CD4-positive, alpha-beta memory T cell (primary cell): ENCODE data around the gene OR5K1. TPM values are rescaled to one million over a fixed set of nuclear protein-coding genes. Genes with fewer than 3 reads are reported as not detected.
A peak's percentile ranks its signal among the peaks of the same experiment; 100 is the strongest.

ENCODE experiments used
- CTCF ChIA-PET: fragments of 350-600 bp; sonication (Branson Sonifier 250); formaldehyde crosslinking; loops from one replicate; lab custom pipeline; 2021; ENCODE audit warnings: inconsistent platforms; ENCODE audit not compliant: partially characterized antibody; lab: Charles Lee
- POLR2A ChIA-PET: fragments of 350-600 bp; sonication (Branson Sonifier 250); formaldehyde crosslinking; loops from one replicate; lab custom pipeline; 2021; ENCODE audit not compliant: partially characterized antibody; lab: Charles Lee
- DNase-seq, 5 donors: peaks; one replicate each; pipeline versions ENCODE4 v3.0.0 to v3.0.0-alpha.2; 2020 to 2022; ENCODE audit warnings: mixed read lengths in 1 of 5
- H3K27ac ChIP-seq: one replicate; pipeline ENCODE4 v1.7.0; 2013; ENCODE audit warnings: low read depth, low read length
- H3K27me3 ChIP-seq: 2 replicates; pipeline ENCODE4 v1.7.0; 2013; ENCODE audit warnings: mild to moderate bottlenecking, low read length, moderate library complexity; ENCODE audit not compliant: insufficient read depth
- H3K36me3 ChIP-seq: 2 replicates; pipeline ENCODE4 v1.7.0; 2013; ENCODE audit warnings: mild to moderate bottlenecking, low read length, moderate library complexity; ENCODE audit not compliant: insufficient read depth
- H3K4me1 ChIP-seq: 2 replicates; pipeline ENCODE4 v1.7.0; 2013; ENCODE audit warnings: mild to moderate bottlenecking, low read length, moderate library complexity; ENCODE audit not compliant: insufficient read depth
- H3K4me3 ChIP-seq, 2 donors: one replicate each; pipeline ENCODE4 v1.7.0; 2013; ENCODE audit warnings: low read length in 2 of 2, mild to moderate bottlenecking in 1 of 2
- H3K9me3 ChIP-seq, 2 donors: one replicate each; pipeline ENCODE4 v1.7.0; 2013; ENCODE audit warnings: low read length in 2 of 2, control low read depth in 1 of 2; ENCODE audit not compliant: control insufficient read depth in 1 of 2
- H3K27ac Mint-ChIP-seq, 7 donors: one replicate each; pipeline ENCODE4 v1.8.0; 2020 to 2021; ENCODE audit warnings: mixed read lengths in 7 of 7, mild to moderate bottlenecking in 6 of 7, inconsistent platforms in 3 of 7, moderate library complexity in 3 of 7
- H3K27me3 Mint-ChIP-seq, 2 donors: one replicate each; pipeline ENCODE4 v1.8.0; 2020 to 2021; ENCODE audit warnings: mixed read lengths in 2 of 2
- H3K36me3 Mint-ChIP-seq, 2 donors: one replicate each; pipeline ENCODE4 v1.8.0; 2020 to 2021; ENCODE audit warnings: mixed read lengths in 2 of 2, inconsistent platforms in 1 of 2, mild to moderate bottlenecking in 1 of 2
- H3K4me1 Mint-ChIP-seq, 4 donors: one replicate each; pipeline ENCODE4 v1.8.0; 2020 to 2021; ENCODE audit warnings: mixed read lengths in 4 of 4, mild to moderate bottlenecking in 1 of 4
- H3K4me3 Mint-ChIP-seq, 8 donors: one replicate each; pipeline ENCODE4 v1.8.0; 2020 to 2021; ENCODE audit warnings: mixed read lengths in 8 of 8, mild to moderate bottlenecking in 7 of 8, moderate library complexity in 6 of 8, inconsistent platforms in 3 of 8
- H3K9me3 Mint-ChIP-seq, 8 donors: one replicate each; pipeline ENCODE4 v1.8.0; 2020 to 2021; ENCODE audit warnings: mixed read lengths in 8 of 8, mild to moderate bottlenecking in 5 of 8, inconsistent platforms in 3 of 8, moderate library complexity in 1 of 8
- intact Hi-C: fragments of 100-400 bp; cut with micrococcal nuclease; formaldehyde crosslinking; loops from one replicate; pipeline ENCODE4 v1.15.1; 2023
- polyA plus RNA-seq, 2 donors: library from polyadenylated mRNA; unstranded; fragments of 300-500 nt; fragmentation: Illumina TruSeq; gene quantifications; one replicate each; pipeline ENCODE4 v1.2.3, GENCODE V29; 2021
- total RNA-seq, 2 experiments: library from RNA; stranded (reverse); gene quantifications; one replicate each; pipeline ENCODE4 v1.2.3, GENCODE V29; 2021

OR5K1 gene
- total and polyA plus RNA-seq, 4 experiments from 2014 or later: not detected

DNA sequence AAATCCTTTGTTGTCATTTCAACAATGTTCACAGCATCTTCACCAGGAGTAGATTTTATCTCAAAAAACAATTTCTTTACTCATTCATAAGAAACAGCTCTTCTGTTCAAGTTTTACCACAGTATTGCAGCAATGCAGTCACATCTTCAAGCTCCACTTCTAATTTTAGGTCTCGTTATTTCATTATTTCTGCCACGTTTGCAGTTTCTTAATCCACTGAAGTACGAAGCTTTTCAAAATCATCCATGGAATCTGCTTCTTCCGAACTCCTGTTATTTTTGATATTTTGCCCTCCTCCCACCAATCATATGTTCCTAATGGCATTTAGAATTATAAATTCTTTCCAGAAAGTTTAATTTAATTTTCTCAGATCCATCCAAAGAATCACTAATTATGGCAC lies 12.6 kb upstream of the OR5K1 start:
- peaks cover 2 to 5% (median 3%) of the 10 kb centered on the region in 4 donors for H3K4me1 Mint-ChIP-seq
- H3K27ac Mint-ChIP-seq: no peak overlapping the region
- peaks cover 0 to 3% (median 0%) of the 10 kb centered on the region in 8 donors for H3K9me3 Mint-ChIP-seq
- intact Hi-C loops: no loop called here
- DNase-seq: no peak
- Histone ChIP-seq H3K4me3 (no peak overlapping the region), H3K36me3 (no peaks in the 10 kb centered on the region), H3K27ac (no peak overlapping the region), H3K4me1 (no peaks in the 10 kb centered on the region), H3K27me3 (no peaks in the 10 kb centered on the region), H3K9me3 (no peaks in the 10 kb centered on the region)
- ChIA-PET POLR2A (no interaction called here), CTCF (no interaction called here)
- peaks cover 3 to 5% of the 10 kb centered on the region in 2 donors for H3K27me3 Mint-ChIP-seq
- no peak overlapping the region for H3K4me3 Mint-ChIP-seq
- no peaks in the 10 kb centered on the region for H3K36me3 Mint-ChIP-seq

DNA sequence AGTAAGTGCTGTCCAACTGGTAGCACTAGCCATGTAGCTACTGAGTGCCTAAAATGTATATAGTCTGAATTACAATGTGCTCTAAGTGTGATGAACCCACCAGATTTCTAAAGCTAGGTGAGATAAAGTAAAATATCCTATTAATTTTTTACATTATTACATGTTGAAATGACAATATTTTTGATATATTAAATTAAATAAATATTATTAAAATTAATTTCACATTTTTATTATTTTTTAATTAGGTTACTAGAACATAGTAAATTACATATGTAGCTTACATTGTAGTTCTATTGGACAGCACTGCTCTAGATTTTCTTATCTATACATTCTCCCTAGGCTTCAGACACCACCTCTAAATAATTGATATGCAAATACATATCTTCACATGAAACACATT lies 9.2 kb upstream of the OR5K1 start:
- Histone ChIP-seq H3K4me3 (no peak overlapping the region), H3K36me3 (no peaks in the 10 kb centered on the region), H3K27ac (no peak overlapping the region), H3K27me3 (no peaks in the 10 kb centered on the region), H3K9me3 (no peaks in the 10 kb centered on the region), H3K4me1 (no peaks in the 10 kb centered on the region)
- Mint-ChIP-seq H3K9me3 (peaks cover 0 to 5% (median under 1%) of the 10 kb centered on the region in 8 donors), H3K4me3 (no peak overlapping the region), H3K4me1 (peaks cover 2 to 5% (median 3%) of the 10 kb centered on the region in 4 donors), H3K27me3 (no peaks in the 10 kb centered on the region), H3K27ac (no peak overlapping the region), H3K36me3 (no peaks in the 10 kb centered on the region)
- POLR2A ChIA-PET: no interaction called here
- intact Hi-C loops: no loop called here
- CTCF ChIA-PET: no interaction called here
- no peak for DNase-seq

DNA sequence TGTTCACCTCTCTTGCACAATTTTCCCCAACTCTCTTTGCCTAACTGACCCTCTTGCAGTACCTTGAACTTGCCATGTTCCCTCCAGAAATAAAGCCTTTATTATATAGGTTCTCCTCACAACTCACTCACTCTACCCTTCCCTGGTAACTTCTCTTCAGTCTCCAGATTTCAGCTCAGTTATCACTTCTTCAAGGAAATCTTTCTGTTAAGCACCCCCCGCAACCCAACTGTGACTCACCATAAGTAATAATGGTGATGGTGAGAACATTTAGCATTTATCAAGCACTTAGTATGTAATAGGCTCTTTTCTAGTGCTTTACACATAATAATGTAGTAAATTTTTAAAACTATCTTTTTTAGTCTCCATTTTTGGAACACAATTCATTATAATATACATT lies 8.1 kb upstream of the OR5K1 start:
- ChIA-PET CTCF (no interaction called here), POLR2A (no interaction called here)
- no peaks in the 10 kb centered on the region for H3K36me3 ChIP-seq
- no peak for DNase-seq
- no peak overlapping the region for H3K27ac ChIP-seq
- Mint-ChIP-seq H3K27ac (no peak overlapping the region), H3K27me3 (no peaks in the 10 kb centered on the region), H3K4me3 (no peak overlapping the region), H3K4me1 (peaks cover 0 to 3% (median 0%) of the 10 kb centered on the region in 4 donors), H3K9me3 (peaks cover 0 to 10% (median 2%) of the 10 kb centered on the region in 8 donors), H3K36me3 (no peaks in the 10 kb centered on the region)
- no peak overlapping the region for H3K4me3 ChIP-seq
- intact Hi-C loops: no loop called here
- H3K27me3 ChIP-seq: no peaks in the 10 kb centered on the region
- no peaks in the 10 kb centered on the region for H3K9me3 ChIP-seq
- no peaks in the 10 kb centered on the region for H3K4me1 ChIP-seq

DNA sequence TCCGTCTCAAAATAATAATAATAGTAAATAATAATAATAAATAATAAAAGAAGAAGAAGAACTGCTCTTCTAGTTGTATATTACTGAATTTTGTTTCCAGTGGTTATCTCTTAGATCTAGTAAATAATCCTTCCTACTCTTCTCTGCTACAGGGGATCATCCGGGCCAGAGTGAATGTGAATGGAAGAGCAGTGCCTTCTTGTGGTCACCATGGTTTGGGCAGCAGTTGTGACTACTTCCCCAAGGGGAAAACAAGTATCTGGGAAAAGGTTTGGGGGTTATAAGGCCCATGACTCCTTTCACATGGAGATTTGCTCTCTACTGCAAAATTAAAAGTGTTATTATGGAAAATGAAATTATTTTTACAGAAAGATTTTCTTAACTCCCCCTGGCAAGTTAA lies 5.5 kb upstream of the OR5K1 start:
- H3K36me3 ChIP-seq: no peaks in the 10 kb centered on the region
- no peaks in the 10 kb centered on the region for H3K27me3 ChIP-seq
- intact Hi-C loops: no loop called here
- no peak overlapping the region for H3K27ac ChIP-seq
- Mint-ChIP-seq H3K4me3 (no peak overlapping the region), H3K27me3 (no peaks in the 10 kb centered on the region), H3K27ac (no peak overlapping the region), H3K4me1 (no peaks in the 10 kb centered on the region), H3K9me3 (peaks cover 0 to 10% (median 2%) of the 10 kb centered on the region in 8 donors), H3K36me3 (no peaks in the 10 kb centered on the region)
- ChIA-PET CTCF (no interaction called here), POLR2A (no interaction called here)
- H3K4me1 ChIP-seq: no peaks in the 10 kb centered on the region
- H3K4me3 ChIP-seq: no peak overlapping the region
- H3K9me3 ChIP-seq: no peaks in the 10 kb centered on the region
- no peak for DNase-seq

DNA sequence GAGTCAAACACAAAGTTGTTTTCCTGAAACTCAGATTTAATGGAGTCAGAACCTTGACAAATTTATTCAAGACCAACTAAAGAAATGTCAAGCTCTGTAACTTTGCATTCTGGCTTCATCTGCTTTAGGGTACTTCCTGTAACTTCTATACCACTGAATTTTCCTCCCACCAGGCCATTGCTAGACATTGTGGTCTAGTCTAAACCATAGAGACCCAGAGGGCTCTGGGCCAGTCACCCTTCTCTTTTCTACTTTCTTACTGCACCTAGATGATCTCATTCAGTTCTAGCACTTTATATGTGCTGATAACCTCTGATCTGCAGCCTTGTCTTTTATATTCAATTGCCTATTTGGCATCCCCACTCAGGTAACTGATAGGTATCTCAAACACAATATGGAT lies 2.8 kb upstream of the OR5K1 start:
- no peaks in the 10 kb centered on the region for H3K27me3 ChIP-seq
- CTCF ChIA-PET: no interaction called here
- no peaks in the 10 kb centered on the region for H3K36me3 Mint-ChIP-seq
- H3K36me3 ChIP-seq: no peaks in the 10 kb centered on the region
- no peak overlapping the region for H3K27ac Mint-ChIP-seq
- no peak overlapping the region for H3K4me3 ChIP-seq
- no peaks in the 10 kb centered on the region for H3K27me3 Mint-ChIP-seq
- intact Hi-C loops: no loop called here
- H3K9me3 Mint-ChIP-seq: peaks cover 0 to 10% (median 2%) of the 10 kb centered on the region in 8 donors
- no peaks in the 10 kb centered on the region for H3K9me3 ChIP-seq
- no peak overlapping the region for H3K27ac ChIP-seq
- H3K4me1 ChIP-seq: no peaks in the 10 kb centered on the region
- POLR2A ChIA-PET: no interaction called here
- H3K4me3 Mint-ChIP-seq: no peak overlapping the region
- DNase-seq: no peak
- H3K4me1 Mint-ChIP-seq: no peaks in the 10 kb centered on the region

DNA sequence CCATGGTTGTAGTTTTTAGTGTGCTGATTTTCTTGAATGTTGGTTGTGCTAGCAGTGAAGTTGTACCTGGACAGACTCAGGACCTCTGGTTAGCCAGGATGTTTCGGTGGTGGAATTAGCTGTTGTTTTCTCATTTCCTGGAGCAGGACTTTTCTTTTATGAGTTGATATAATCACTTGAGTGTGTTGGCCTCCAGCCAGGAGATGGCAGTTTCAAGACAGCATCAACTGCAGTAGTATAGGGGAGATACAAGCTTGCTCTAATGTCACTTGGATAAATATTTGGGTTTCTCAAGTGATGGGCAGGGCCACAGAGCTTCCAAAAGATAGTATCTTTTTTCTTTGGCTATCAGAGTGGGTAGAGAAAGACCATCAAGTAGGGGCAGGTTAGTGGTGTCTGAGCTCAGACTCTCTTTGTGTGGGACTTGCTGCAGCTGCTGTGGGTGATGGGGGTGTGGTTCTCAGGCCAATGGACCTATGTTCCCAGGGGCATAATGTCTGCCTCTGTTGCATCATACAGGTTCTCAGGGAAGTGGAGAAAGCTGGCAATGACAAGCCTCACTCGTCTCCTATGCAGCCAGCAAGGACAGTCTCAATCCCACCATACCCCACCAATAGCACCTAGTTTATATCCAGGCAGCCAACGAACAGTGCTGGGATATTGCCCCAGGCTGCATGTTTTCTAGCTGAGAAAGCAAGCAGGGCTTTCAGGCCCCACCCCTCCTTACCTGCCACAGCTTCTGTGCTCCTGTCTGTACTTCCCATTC lies 19.9 kb downstream of the OR5K1 start:
- Histone ChIP-seq H3K9me3 (peaks cover 0 to 4% of the 10 kb centered on the region in 2 donors), H3K27ac (no peak overlapping the region), H3K27me3 (no peaks in the 10 kb centered on the region), H3K4me1 (no peaks in the 10 kb centered on the region), H3K36me3 (no peaks in the 10 kb centered on the region), H3K4me3 (no peak overlapping the region)
- POLR2A ChIA-PET: interaction anchor here (0.8 kb wide), 1 partner anchor 81 kb away, joined by 3 read pairs; no protein-coding TSS in a partner anchor
- CTCF ChIA-PET: no interaction called here
- DNase-seq: no peak
- peak overlapping the region in 2 of 7 donors; percentile 7 to 11 for H3K27ac Mint-ChIP-seq
- no peak overlapping the region for H3K4me3 Mint-ChIP-seq
- H3K4me1 Mint-ChIP-seq: no peaks in the 10 kb centered on the region
- intact Hi-C loops: no loop called here
- H3K36me3 Mint-ChIP-seq: peaks cover 2 to 11% of the 10 kb centered on the region in 2 donors
- peaks cover 3 to 70% (median 43%) of the 10 kb centered on the region in 8 donors for H3K9me3 Mint-ChIP-seq
- H3K27me3 Mint-ChIP-seq: peaks cover 4 to 7% of the 10 kb centered on the region in 2 donors

DNA sequence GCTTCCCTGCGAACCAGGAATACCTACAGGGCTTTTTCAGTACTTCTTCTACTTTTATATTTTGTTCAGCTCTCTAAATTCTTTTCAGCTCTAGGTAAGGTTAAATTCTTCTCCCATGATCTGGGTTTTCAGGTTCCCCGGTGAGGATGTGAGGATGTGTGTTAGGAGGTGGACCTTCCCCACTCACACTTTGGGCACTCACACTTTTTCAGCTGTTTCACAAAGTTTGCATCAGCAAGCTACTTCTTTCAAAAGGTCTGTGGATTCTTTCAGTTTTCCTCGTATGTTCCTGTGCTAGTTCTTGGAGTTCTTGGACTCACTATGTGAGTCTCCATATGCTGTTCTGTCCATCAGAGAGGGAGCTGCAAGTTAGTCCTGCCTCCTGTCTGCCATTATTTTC lies 20.6 kb downstream of the OR5K1 start:
- H3K4me3 ChIP-seq: no peak overlapping the region
- CTCF ChIA-PET: no interaction called here
- H3K4me1 ChIP-seq: no peaks in the 10 kb centered on the region
- H3K9me3 Mint-ChIP-seq: peaks cover 5 to 71% (median 49%) of the 10 kb centered on the region in 8 donors
- no peaks in the 10 kb centered on the region for H3K36me3 ChIP-seq
- no peak for DNase-seq
- peaks cover 4 to 9% of the 10 kb centered on the region in 2 donors for H3K27me3 Mint-ChIP-seq
- H3K27me3 ChIP-seq: no peaks in the 10 kb centered on the region
- POLR2A ChIA-PET: no interaction called here
- H3K27ac ChIP-seq: no peak overlapping the region
- H3K4me1 Mint-ChIP-seq: no peaks in the 10 kb centered on the region
- intact Hi-C loops: no loop called here
- peaks cover 2 to 14% of the 10 kb centered on the region in 2 donors for H3K36me3 Mint-ChIP-seq
- H3K4me3 Mint-ChIP-seq: no peak overlapping the region
- peak overlapping the region in 1 of 7 donors; percentile 11 for H3K27ac Mint-ChIP-seq
- H3K9me3 ChIP-seq: peaks cover 0 to 4% of the 10 kb centered on the region in 2 donors
